ENCODE results near the gene RACGAP1.

Gene RACGAP1, protein sequence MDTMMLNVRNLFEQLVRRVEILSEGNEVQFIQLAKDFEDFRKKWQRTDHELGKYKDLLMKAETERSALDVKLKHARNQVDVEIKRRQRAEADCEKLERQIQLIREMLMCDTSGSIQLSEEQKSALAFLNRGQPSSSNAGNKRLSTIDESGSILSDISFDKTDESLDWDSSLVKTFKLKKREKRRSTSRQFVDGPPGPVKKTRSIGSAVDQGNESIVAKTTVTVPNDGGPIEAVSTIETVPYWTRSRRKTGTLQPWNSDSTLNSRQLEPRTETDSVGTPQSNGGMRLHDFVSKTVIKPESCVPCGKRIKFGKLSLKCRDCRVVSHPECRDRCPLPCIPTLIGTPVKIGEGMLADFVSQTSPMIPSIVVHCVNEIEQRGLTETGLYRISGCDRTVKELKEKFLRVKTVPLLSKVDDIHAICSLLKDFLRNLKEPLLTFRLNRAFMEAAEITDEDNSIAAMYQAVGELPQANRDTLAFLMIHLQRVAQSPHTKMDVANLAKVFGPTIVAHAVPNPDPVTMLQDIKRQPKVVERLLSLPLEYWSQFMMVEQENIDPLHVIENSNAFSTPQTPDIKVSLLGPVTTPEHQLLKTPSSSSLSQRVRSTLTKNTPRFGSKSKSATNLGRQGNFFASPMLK

DNA sequence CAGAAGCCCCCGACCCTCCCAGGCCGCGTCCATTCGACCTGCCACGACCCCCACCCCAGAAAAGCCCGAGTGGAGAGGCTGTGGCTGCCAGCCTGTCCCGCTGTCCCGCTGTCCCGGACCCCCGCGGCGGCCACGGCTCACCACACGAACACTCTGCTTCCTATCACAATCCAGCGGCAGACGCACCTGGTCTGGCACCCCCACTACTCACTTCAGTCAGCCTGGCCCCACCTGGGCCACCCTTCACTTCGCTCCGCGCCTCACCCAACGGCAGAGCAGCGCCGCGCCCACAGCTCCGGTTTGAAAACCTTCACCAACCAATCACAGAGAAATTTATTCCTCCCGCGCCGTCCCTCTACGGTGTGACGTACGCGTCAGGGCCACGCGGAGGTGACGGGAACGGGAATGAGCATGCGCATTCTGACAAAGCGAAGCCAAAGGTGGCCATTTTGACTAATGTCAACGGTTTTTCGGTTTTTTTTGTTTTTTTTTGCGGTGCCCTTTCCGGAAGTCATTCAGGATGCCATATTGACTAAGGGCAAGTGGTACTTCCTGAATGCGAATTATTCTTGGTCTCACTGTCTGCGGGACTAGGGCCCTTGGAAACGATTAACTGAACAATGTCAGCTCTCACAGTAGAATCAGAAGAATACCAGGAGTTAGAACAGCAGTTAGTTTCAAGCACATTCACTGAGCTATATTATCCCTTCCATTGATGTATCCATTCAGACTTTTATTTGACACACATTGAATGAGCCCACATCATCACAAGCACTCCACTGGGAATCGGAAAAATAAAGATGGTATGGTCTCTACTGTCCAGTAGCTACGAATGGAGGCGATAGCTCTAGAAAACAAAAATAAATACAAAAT, at the start of gene RACGAP1:
TSS of gene RACGAP1 (minus strand) at position 308 of the 873 bp plus-strand sequence. CDS start 8,779 bp downstream, outside the sequence.
- peak; percentile 98 for DNase-seq (ENCODE audit: low spot score)

DNA sequence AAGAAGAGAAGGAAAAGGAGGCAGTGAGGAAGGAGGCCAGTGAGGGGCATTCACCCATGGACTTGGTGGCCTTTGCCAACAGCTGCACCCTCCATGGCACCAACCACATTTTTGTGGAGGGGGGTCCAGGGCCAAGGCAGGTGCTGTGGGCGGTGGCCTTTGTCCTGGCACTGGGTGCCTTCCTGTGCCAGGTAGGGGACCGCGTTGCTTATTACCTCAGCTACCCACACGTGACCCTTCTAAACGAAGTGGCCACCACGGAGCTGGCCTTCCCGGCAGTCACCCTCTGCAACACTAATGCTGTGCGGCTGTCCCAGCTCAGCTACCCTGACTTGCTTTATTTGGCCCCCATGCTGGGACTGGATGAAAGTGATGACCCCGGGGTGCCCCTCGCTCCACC, 48.4 kb upstream of the RACGAP1 start:
- no peak for DNase-seq (ENCODE audit: low spot score)

- no peak for DNase-seq (ENCODE audit: low spot score)
Measured at GRCh38 chr12:50073206-50073605, 47.9 kb upstream of the RACGAP1 start.

- no peak for DNase-seq (ENCODE audit: low spot score)
Measured at GRCh38 chr12:50072198-50072907, 47.1 kb upstream of the RACGAP1 start.

DNA sequence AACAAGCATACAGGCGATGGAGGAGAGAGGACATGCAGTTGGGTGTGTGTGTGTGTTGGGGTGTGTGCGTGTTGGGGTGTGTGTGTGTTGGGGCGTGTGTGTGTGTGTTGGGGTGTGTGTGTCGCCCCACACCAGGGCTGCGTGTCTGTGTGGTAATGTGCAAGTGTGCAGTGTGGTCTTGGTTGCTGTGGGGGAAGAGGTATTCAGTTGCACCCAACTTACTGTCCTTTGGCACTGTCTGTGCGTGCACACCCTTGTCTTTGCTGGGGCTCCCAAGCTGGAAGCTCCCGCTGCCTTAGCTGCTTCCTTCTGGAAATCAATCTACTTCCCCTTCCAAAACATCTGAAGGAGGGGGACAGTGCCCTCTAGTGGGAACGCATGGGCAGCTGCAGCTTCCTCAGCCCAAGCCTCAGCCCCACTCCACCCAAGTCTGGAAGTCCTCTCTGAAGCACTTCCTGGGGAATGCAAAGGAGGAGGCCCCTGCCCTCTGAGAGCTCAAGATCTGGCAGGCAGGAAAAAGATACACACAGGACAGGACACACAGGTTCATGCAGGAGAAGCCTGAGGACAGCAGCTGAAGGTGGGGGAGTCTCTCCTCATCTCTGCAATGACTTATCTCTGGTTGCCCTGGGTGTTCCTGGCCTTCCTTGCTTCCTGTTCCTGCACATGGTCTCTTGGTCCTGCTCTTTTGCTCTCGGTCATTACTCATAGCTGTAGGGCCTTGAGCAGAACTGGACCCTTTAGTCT, 45.2 kb upstream of the RACGAP1 start:
- peak; percentile 83 for DNase-seq (ENCODE audit: low spot score)

GRCh38 chr12:50069539-50069938, 44.2 kb upstream of the RACGAP1 start:
- no peak for DNase-seq (ENCODE audit: low spot score)

- DNase-seq (ENCODE audit: low spot score): no peak
Measured at GRCh38 chr12:50069069-50069468, 43.8 kb upstream of the RACGAP1 start.

GRCh38 chr12:50066402-50066801, 41.1 kb upstream of the RACGAP1 start:
- DNase-seq (ENCODE audit: low spot score): no peak

DNA sequence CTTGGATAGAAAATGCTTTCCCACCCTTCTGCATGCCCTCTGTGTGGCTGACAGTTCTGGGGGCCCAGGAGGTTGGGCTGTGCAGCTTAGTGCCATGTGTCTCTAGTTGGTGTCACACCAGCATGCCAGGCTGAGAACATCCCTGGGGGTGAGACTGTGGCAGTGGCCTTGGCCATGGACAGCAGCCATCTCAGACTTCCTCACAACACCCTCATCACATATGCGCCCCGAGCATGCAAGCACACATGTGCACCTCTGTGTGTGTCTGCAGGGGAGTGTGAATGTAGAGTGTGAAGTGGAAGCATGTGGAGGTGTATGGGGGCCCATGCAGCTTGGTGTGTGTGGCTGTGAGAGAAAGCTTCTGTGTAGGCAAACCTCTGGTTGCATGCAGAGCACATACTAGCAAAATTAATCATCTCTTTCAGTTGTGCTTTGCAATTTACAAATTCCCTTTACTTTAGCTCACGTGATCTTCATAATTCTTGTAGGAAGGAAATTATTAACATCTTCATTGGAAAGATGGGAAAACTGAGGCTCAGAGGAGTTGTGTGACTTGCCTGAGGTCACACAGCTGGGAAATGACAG, 40.5 kb upstream of the RACGAP1 start:
- no peak for DNase-seq (ENCODE audit: low spot score)

DNA sequence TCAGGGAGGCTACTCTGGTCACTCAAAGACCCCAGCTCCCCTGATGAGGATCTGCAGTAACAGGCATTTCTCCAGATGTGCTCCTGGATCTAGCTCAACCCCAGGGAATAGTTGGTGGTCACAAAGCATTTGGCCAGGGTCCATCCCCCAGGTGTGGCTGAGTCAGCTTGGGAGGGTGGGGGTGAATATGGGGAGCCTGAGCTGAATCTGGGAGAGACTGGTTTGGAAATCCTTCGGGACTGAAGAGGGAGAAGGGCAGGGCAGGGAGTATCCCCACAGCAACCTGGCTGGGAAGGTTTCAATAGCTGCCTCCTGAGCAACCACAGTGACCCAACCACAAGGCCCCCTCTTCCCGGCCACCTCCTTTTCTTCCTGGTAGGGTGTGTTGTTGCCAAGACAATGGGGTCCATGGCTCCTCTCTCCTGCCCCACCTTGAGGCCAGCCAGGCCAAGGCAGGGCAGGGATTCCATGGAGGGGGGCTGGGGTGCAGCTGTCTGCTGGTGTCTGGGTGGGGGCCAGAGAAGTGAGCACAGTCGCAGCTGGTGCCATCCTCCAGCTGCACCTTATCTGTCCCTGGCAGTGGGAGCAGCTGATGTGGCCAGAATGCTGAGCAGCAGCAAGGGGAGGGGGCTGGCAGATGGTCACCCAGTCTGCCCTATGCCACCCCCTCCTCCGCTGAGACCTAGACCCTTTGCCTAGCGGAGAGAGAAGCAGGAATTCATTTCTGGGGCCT, 37.6 kb upstream of the RACGAP1 start:
- DNase-seq (ENCODE audit: low spot score): no peak

DNA sequence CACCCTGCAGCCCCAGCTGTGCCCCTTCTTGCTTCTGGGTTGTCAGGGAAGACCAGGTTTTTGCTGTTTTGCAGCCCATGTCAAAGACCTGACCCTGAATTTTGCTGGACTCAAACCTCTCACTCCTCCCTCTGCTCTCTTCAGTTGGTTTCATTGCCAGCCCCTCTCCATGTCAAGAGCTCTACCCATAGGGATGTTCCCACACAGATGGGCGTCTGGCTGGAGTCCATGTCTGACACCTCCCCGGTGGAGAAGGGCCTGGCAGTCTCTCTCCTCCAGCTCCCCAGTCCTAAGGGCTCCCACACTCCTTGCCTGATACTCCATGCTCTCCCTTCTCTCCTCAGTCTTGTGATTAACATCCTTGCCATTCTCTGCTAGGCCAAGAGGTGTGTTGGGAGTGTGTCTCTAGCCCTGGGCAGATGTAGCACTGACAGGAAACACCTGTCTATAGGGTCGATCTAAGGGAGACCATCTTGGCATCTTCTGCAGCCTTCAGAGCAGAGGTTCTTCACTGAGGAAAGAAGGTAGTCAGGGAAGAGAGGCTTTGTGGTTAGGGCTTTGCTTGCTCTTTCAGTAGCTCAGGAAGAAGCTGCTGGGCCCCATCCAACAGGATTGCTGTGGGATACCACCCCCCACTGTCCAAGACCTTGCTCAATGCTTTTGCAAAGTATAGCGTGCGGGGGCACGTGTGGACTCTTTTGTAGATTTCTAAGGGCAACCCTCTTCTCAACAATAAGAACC, 36.8 kb upstream of the RACGAP1 start:
- DNase-seq (ENCODE audit: low spot score): no peak

DNA sequence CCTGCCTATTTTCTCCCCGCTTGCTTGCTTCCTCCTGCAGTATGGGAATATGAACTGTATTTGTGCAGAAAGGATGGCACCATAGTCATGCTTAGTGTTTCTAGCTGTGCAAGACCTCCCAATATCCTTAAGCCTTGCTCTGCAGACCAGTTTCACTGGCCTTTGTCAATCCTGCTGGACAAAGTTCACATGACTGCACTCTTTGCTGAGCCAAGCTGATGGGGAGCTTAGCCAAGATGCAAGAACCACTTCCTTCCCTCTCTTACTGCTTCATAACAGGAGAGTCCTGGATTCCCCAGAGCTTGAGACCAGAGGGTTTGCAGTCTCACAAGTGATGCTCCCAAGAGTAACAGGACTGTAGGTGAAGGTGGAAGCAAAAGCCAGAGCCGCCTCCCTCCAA, 35.9 kb upstream of the RACGAP1 start:
- DNase-seq (ENCODE audit: low spot score): peak; percentile 61

- DNase-seq (ENCODE audit: low spot score): no peak
Measured at GRCh38 chr12:50060120-50060468, 34.8 kb upstream of the RACGAP1 start.

- DNase-seq (ENCODE audit: low spot score): no peak
Measured at GRCh38 chr12:50059440-50060119, 34.3 kb upstream of the RACGAP1 start.

DNA sequence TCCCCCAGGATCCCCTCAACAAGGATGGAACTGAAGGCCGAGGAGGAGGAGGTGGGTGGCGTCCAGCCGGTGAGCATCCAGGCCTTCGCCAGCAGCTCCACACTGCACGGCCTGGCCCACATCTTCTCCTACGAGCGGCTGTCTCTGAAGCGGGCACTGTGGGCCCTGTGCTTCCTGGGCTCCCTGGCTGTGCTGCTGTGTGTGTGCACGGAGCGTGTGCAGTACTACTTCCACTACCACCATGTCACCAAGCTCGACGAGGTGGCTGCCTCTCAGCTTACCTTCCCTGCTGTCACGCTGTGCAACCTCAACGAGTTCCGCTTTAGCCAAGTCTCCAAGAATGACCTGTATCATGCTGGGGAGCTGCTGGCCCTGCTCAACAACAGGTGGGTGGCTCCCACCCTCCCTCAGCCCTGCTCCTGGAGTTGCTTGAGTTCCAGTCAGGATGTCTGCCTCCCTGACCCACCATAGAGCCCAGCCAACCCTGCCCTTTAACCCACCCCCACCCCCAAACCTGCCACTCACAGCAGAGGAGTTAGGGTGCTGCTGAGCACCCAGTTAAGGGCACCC, 33.5 kb upstream of the RACGAP1 start:
- DNase-seq (ENCODE audit: low spot score): no peak

GRCh38 chr12:50057896-50058670, 32.8 kb upstream of the RACGAP1 start:
- DNase-seq (ENCODE audit: low spot score): no peak

DNA sequence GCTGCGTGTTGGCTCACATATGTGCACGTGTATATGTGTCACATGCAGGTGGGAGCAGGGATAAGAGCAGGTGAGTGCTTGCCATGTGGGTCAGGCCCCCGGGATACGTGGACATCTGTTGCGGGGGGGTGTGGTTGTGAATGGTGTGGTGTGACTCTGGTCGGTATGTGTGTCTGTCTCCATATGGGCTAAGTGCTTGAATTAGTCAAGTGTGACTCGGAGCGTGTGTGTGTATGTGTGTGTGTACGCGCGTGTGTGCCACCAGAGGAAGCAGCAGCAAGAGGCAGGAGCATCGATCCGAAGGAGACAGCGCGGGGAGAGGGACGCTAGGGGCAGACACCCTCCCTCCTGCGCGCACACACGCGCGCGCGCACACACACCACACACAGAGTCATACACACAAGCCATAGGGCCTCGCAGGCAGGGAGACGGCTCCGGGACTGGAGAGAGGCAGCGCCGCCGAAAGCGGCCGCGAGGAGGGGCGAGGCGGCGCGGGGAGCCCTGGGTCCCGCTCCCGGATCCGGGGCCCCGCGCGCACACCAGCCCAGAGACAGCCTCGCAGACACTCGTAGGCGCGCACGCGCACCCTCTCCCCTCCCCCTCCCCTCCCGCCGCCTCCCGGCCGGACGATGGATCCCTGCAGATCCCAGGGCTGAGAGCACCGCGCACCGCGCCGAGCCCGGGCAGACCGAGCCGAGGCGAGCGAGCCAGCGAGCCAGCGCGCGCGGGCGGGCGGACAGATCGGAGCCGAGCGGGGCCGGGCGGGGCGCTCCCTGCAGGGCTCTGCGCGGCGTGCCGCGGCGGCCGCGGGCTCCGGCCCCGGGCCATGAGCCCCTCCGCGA, 31.9 kb upstream of the RACGAP1 start, which contains the start of gene ASIC1:
TSS of gene ASIC1 (plus strand) at position 597 of the 842 bp plus-strand sequence. CDS start 1,171 bp downstream, outside the sequence.
- peak; percentile 48 for DNase-seq (ENCODE audit: low spot score)

All from pons (tissue), 1 donor.